Left renal pelvis (tissue), 4 donors: ENCODE data around the gene ORC4. TPM values are rescaled to one million over a fixed set of nuclear protein-coding genes. Genes with fewer than 3 reads are reported as not detected.

Experiments used
- DNase-seq, 4 donors: peaks; one replicate each; pipeline ENCODE4 v3.0.0-alpha.2; 2013; ENCODE audit warnings: low read depth in 4 of 4, low spot score in 3 of 4
- polyA plus RNA-seq, 4 donors: library from polyadenylated mRNA; unstranded; fragments of 120-200 nt; gene quantifications; one replicate each; pipeline ENCODE4 v1.2.1, GENCODE V29; 2013; ENCODE audit not compliant: insufficient read length in 4 of 4

The ORC4 gene
- polyA plus RNA-seq = 100 to 1,000 TPM in 3 of 4 donors, 10 to 100 TPM in 1; 73.7 to 141 (median 127) TPM

GRCh38 chr2:148020111-148021058 is at the start of gene ORC4:
Gene ORC4, minus strand, starts transcription at chr2:148020737. Its CDS starts 44,779 bp downstream, at chr2:147975958.
- DNase-seq = peak; percentile 99 to 100 (median 100)

- DNase-seq = no peak
Measured at GRCh38 chr2:148067801-148068200, 47.3 kb upstream of the ORC4 start.

GRCh38 chr2:148065936-148066335 is 45.4 kb upstream of the ORC4 start:
- no peak for DNase-seq

GRCh38 chr2:148063633-148064032 is 43.1 kb upstream of the ORC4 start:
- DNase-seq = no peak

- DNase-seq = no peak
Measured at GRCh38 chr2:148058641-148059040, 38.1 kb upstream of the ORC4 start.

- DNase-seq = no peak
Measured at GRCh38 chr2:148052687-148053086, 32.1 kb upstream of the ORC4 start.

- no peak for DNase-seq
Measured at GRCh38 chr2:148049284-148049683, 28.7 kb upstream of the ORC4 start.

- DNase-seq = no peak
Measured at GRCh38 chr2:148048475-148049221, 28.1 kb upstream of the ORC4 start.

- DNase-seq = no peak
Measured at GRCh38 chr2:148046802-148047201, 26.3 kb upstream of the ORC4 start.

- DNase-seq = no peak
Measured at GRCh38 chr2:148044322-148044721, 23.8 kb upstream of the ORC4 start.

GRCh38 chr2:148042219-148042618 is 21.7 kb upstream of the ORC4 start:
- no peak for DNase-seq

- no peak for DNase-seq
Measured at GRCh38 chr2:148039783-148040182, 19.2 kb upstream of the ORC4 start.

- no peak for DNase-seq
Measured at GRCh38 chr2:148032215-148032614, 11.7 kb upstream of the ORC4 start.

GRCh38 chr2:148031152-148031551 is 10.6 kb upstream of the ORC4 start:
- DNase-seq = no peak

GRCh38 chr2:148028781-148029180 is 8.2 kb upstream of the ORC4 start:
- no peak for DNase-seq

GRCh38 chr2:148027822-148028221 is 7.3 kb upstream of the ORC4 start:
- DNase-seq = no peak

- no peak for DNase-seq
Measured at GRCh38 chr2:148026573-148026972, 6.0 kb upstream of the ORC4 start.

GRCh38 chr2:148023861-148024260 is 3.3 kb upstream of the ORC4 start:
- DNase-seq = no peak

GRCh38 chr2:148022882-148023281 is 2.3 kb upstream of the ORC4 start:
- no peak for DNase-seq

- DNase-seq = no peak
Measured at GRCh38 chr2:148022351-148022750, 1.8 kb upstream of the ORC4 start.

- no peak for DNase-seq
Measured at GRCh38 chr2:148021886-148022285, 1.3 kb upstream of the ORC4 start.
